ENCODE results near the gene SLC39A11.

SLC39A11 gene

DNA sequence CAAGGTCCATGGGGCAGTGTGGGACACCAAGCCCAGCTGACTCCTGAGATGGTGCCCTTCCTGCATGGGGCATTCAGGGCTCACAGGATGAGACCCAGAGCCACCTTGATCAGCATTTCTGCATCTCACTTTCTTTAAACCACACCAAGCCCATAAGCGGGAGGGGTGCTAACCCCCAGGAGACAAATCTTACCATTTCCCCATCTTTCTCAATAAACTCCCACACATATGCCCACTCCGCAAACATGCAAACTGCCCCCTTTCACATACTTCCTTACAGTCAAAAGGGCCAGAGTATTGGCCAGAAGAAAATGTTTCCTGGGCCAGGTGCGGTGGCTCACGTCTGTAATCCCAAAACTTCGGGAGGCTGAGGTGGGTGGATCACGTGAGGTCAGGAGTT, 3.7 kb upstream of the SLC39A11 start:
- ChIA-PET POLR2A (no interaction called here), CTCF (interaction anchor here (2.1 kb wide), 1 partner anchor 110 kb away, joined by 6 read pairs; no protein-coding TSS in a partner anchor)
- TF ChIP-seq CTBP1 (IDR thresholded peaks at IDR 0.05; ENCODE audit: borderline replicate concordance) (no peak), FOXM1 (IDR thresholded peaks at IDR 0.05; ENCODE audit: borderline replicate concordance) (no peak), PKNOX1 (IDR thresholded peaks at IDR 0.05) (no peak), LEF1 (IDR thresholded peaks at IDR 0.05; ENCODE audit: borderline replicate concordance) (no peak), ELF4 (IDR thresholded peaks at IDR 0.05) (no peak), FOXK2 (IDR thresholded peaks at IDR 0.05) (no peak), ZNF384 (IDR thresholded peaks at IDR 0.05) (no peak), BHLHE40 (IDR thresholded peaks at IDR 0.05; ENCODE audit: borderline replicate concordance) (no peak)
- DNase-seq (ENCODE audit: extremely low spot score), result no peak

- POLR2A ChIA-PET, result no interaction called here
Measured at GRCh38 chr17:73093286-73093685, 798 bp upstream of the SLC39A11 start.

GRCh38 chr17:73091770-73092522, 542 bp downstream of the SLC39A11 start:
- POLR2A ChIA-PET, result interaction anchor here (0.7 kb wide), 1 partner anchor 8 kb away, joined by 3 read pairs; no protein-coding TSS in a partner anchor
- TF ChIP-seq L3MBTL2 (conservative IDR thresholded peaks at IDR 0.05) (no peak), BHLHE40 (IDR thresholded peaks at IDR 0.05; ENCODE audit: borderline replicate concordance) (no peak), LEF1 (IDR thresholded peaks at IDR 0.05; ENCODE audit: borderline replicate concordance) (no peak), ZNF384 (IDR thresholded peaks at IDR 0.05) (no peak), PKNOX1 (IDR thresholded peaks at IDR 0.05) (no peak), ARNT (IDR thresholded peaks at IDR 0.05) (no peak), FOXM1 (IDR thresholded peaks at IDR 0.05; ENCODE audit: borderline replicate concordance) (no peak), FOXA1 (IDR thresholded peaks at IDR 0.05) (no peak), TARDBP (IDR thresholded peaks at IDR 0.05) (no peak), HDGF (IDR thresholded peaks at IDR 0.05; ENCODE audit: borderline replicate concordance) (no peak), SUZ12 (IDR thresholded peaks at IDR 0.05) (no peak), CTBP1 (IDR thresholded peaks at IDR 0.05; ENCODE audit: borderline replicate concordance) (no peak), NFRKB (IDR thresholded peaks at IDR 0.05) (no peak), ELF4 (IDR thresholded peaks at IDR 0.05) (no peak), FOXK2 (IDR thresholded peaks at IDR 0.05) (no peak)
- DNase-seq (ENCODE audit: extremely low spot score), result peak; percentile 39
- CTCF ChIA-PET, result no interaction called here

More at GRCh38 chr17:73093286-73093685, 798 bp upstream of the SLC39A11 start:
- no peak for DNase-seq (ENCODE audit: extremely low spot score)
- CTCF ChIA-PET, result no interaction called here
- TF ChIP-seq ZNF384 (IDR thresholded peaks at IDR 0.05) (peak; percentile 58; the same call in 1 of the 2 replicates), CTBP1 (IDR thresholded peaks at IDR 0.05; ENCODE audit: borderline replicate concordance) (no peak)

GRCh38 chr17:73091410-73091769, 1.1 kb downstream of the SLC39A11 start:
- DNase-seq (ENCODE audit: extremely low spot score), result no peak
- no peak for TF ChIP-seq SP1 (IDR thresholded peaks at IDR 0.05)
- TF ChIP-seq CTBP1 (IDR thresholded peaks at IDR 0.05; ENCODE audit: borderline replicate concordance), result no peak
- TF ChIP-seq L3MBTL2 (conservative IDR thresholded peaks at IDR 0.05), result no peak
- no peak for TF ChIP-seq TARDBP (IDR thresholded peaks at IDR 0.05)
- ChIA-PET CTCF (no interaction called here), POLR2A (no interaction called here)

- no peak for DNase-seq (ENCODE audit: extremely low spot score)
- TF ChIP-seq L3MBTL2 (conservative IDR thresholded peaks at IDR 0.05) (no peak), CTBP1 (IDR thresholded peaks at IDR 0.05; ENCODE audit: borderline replicate concordance) (no peak), FOXK2 (IDR thresholded peaks at IDR 0.05) (no peak), PKNOX1 (IDR thresholded peaks at IDR 0.05) (no peak), HDGF (IDR thresholded peaks at IDR 0.05; ENCODE audit: borderline replicate concordance) (no peak), SP1 (IDR thresholded peaks at IDR 0.05) (no peak), SUZ12 (IDR thresholded peaks at IDR 0.05) (no peak), ELF4 (IDR thresholded peaks at IDR 0.05) (no peak), LEF1 (IDR thresholded peaks at IDR 0.05; ENCODE audit: borderline replicate concordance) (no peak), FOXA1 (IDR thresholded peaks at IDR 0.05) (no peak), NFRKB (IDR thresholded peaks at IDR 0.05) (no peak), BHLHE40 (IDR thresholded peaks at IDR 0.05; ENCODE audit: borderline replicate concordance) (no peak), ZNF384 (IDR thresholded peaks at IDR 0.05) (no peak)
- ChIA-PET POLR2A (no interaction called here), CTCF (no interaction called here)
Measured at GRCh38 chr17:73090396-73091202, 1.9 kb downstream of the SLC39A11 start.
